A549 (cell line): ENCODE measurements around the gene SUDS3. TPM values are rescaled to one million over a fixed set of nuclear protein-coding genes. Genes with fewer than 3 reads are reported as not detected.
A peak's percentile ranks its signal among the peaks of the same experiment; 100 is the strongest.

Experiments
- ATAC-seq, 2 experiments: fragments of 200-7000 bp in 1 of 2; fragments of >200 bp in 1 of 2; cut with Nextera tagmentation in 1 of 2; cut with Tn5 transposase in 1 of 2; 3 replicates each; pipeline versions ENCODE4 v1.8.0 to v1.9.1; 2018 to 2020; ENCODE audit warnings: mild to moderate bottlenecking in 1 of 2, moderate library complexity in 1 of 2
- CTCF ChIA-PET: fragments of 300-600 bp; sonication (Branson Sonifier 250); formaldehyde crosslinking; extraction: SDS; loops from one replicate; lab custom pipeline; 2021; ENCODE audit warnings: antibody characterized with exemption, inconsistent platforms; lab: Yijun Ruan, JAX
- POLR2A ChIA-PET: fragments of 350-600 bp; formaldehyde crosslinking; extraction: SDS; loops from one replicate; lab custom pipeline; 2021; ENCODE audit warnings: antibody characterized with exemption, inconsistent platforms; lab: Yijun Ruan, JAX
- DNase-seq, 2 experiments: peaks; one replicate each; pipeline versions ENCODE4 v3.0.0 to v3.0.0-alpha.2; 2011 to 2016; ENCODE audit warnings: low read depth in 1 of 2, low spot score in 1 of 2
- FAIRE-seq: peaks from 2 replicates; lab custom pipeline; 2011; peaks lifted over from hg19 to GRCh38; lab: Jason Lieb, UNC
- H3K27ac ChIP-seq, 2 experiments: fragments of >200 bp; sonication (Bioruptor Twin); formaldehyde crosslinking; 3 replicates each; pipeline ENCODE4 v1.5.1; 2016 to 2017
- H3K4me1 ChIP-seq: fragments of >200 bp; sonication (Bioruptor Twin); formaldehyde crosslinking; 3 replicates; pipeline ENCODE4 v1.6.1; 2016
- H3K4me2 ChIP-seq: fragments of >200 bp; sonication (Bioruptor Twin); formaldehyde crosslinking; 3 replicates; pipeline ENCODE4 v1.6.1; 2016
- H3K4me3 ChIP-seq: fragments of >200 bp; sonication (Bioruptor Twin); formaldehyde crosslinking; 3 replicates; pipeline ENCODE4 v1.5.1; 2016
- H3K9me3 ChIP-seq: fragments of >200 bp; sonication (Bioruptor Twin); formaldehyde crosslinking; 3 replicates; pipeline ENCODE4 v1.6.1; 2016
- CBX2 ChIP-seq: fragments of 200-600 bp; sonication (generic); IDR thresholded peaks from 2 replicates; pipeline ENCODE4 v1.6.1; 2016; ENCODE audit warnings: low read depth, mild to moderate bottlenecking, borderline replicate concordance
- CHD2 ChIP-seq: fragments of 150-350 bp; IDR thresholded peaks from 2 replicates; pipeline ENCODE4 v1.6.1; 2014; ENCODE audit warnings: low read length; ENCODE audit not compliant: partially characterized antibody
- CHD4 ChIP-seq: fragments of 200-600 bp; sonication (generic); IDR thresholded peaks from 2 replicates; pipeline ENCODE4 v1.6.1; 2016; ENCODE audit warnings: antibody characterized with exemption, mild to moderate bottlenecking, borderline replicate concordance
- CTCF ChIP-seq: fragments of >200 bp; sonication (Bioruptor Twin); formaldehyde crosslinking; IDR thresholded peaks from 3 replicates; pipeline ENCODE4 v1.5.1; 2016
- EHF ChIP-seq: fragments of 250-450 bp; sonication (Bioruptor Pico); IDR thresholded peaks from 2 replicates; pipeline ENCODE4 v1.5.0; 2020; ENCODE audit warnings: mild to moderate bottlenecking
- ESRRA ChIP-seq: fragments of 150-350 bp; IDR thresholded peaks from 2 replicates; pipeline ENCODE4 v1.6.1; 2014; ENCODE audit warnings: mild to moderate bottlenecking, low read length, borderline replicate concordance
- FOSL2 ChIP-seq, 2 experiments: fragments of 450-650 bp in 1 of 2; fragments of >200 bp in 1 of 2; sonication (Bioruptor Twin) in 1 of 2; formaldehyde crosslinking; IDR thresholded peaks; 2 replicates each; pipeline versions ENCODE4 v1.5.0 to v1.6.1; 2016 to 2020; ENCODE audit warnings: mild to moderate bottlenecking in 1 of 2, moderate library complexity in 1 of 2
- FOXS1 ChIP-seq: fragments of 250-450 bp; sonication (Bioruptor Pico); IDR thresholded peaks from 2 replicates; pipeline ENCODE4 v1.5.0; 2020; ENCODE audit warnings: mild to moderate bottlenecking, moderate library complexity
- HOXB5 ChIP-seq: fragments of 250-450 bp; sonication (Bioruptor Pico); IDR thresholded peaks from 2 replicates; pipeline ENCODE4 v1.5.0; 2020; ENCODE audit warnings: mild to moderate bottlenecking, moderate library complexity
- MYC ChIP-seq: IDR thresholded peaks from 2 replicates; pipeline ENCODE4 v1.6.1; 2012; ENCODE audit warnings: mild to moderate bottlenecking, inconsistent platforms, low read length, improper control_type of control experiment, borderline replicate concordance
- NPAS2 ChIP-seq: fragments of 250-450 bp; sonication (Bioruptor Pico); IDR thresholded peaks from 2 replicates; pipeline ENCODE4 v1.8.0; 2022; ENCODE audit warnings: mild to moderate bottlenecking, moderate library complexity, borderline replicate concordance
- NR3C1 ChIP-seq: fragments of >200 bp; sonication (Bioruptor Twin); formaldehyde crosslinking; IDR thresholded peaks from 3 replicates; pipeline ENCODE4 v1.6.1; 2017
- PHF8 ChIP-seq: fragments of 200-600 bp; sonication (generic); IDR thresholded peaks from 2 replicates; pipeline ENCODE4 v1.6.1; 2016; ENCODE audit warnings: low read depth, mild to moderate bottlenecking, antibody characterized with exemption, moderate library complexity, borderline replicate concordance
- POLR2A ChIP-seq: IDR thresholded peaks from 2 replicates; pipeline ENCODE4 v1.6.1; 2012; ENCODE audit warnings: mild to moderate bottlenecking, low read length
- POLR2AphosphoS2 ChIP-seq: conservative IDR thresholded peaks from 2 replicates; pipeline ENCODE4 v1.6.1; 2012; ENCODE audit warnings: low read length, improper control_type of control experiment, inconsistent platforms
- RAD21 ChIP-seq, 2 experiments: fragments of >200 bp in 1 of 2; sonication (Bioruptor Twin) in 1 of 2; formaldehyde crosslinking in 1 of 2; IDR thresholded peaks in 1 of 2; conservative IDR thresholded peaks in 1 of 2; 2 replicates in 1 of 2; 3 replicates in 1 of 2; pipeline ENCODE4 v1.6.1; 2012 to 2018; ENCODE audit warnings: inconsistent platforms in 1 of 2
- RARB ChIP-seq: fragments of 250-450 bp; sonication (Bioruptor Pico); IDR thresholded peaks from 2 replicates; pipeline ENCODE4 v1.8.0; 2021; ENCODE audit warnings: mild to moderate bottlenecking, moderate library complexity
- RFX5 ChIP-seq: fragments of 450-650 bp; IDR thresholded peaks from 2 replicates; pipeline ENCODE4 v1.7.1; 2014; ENCODE audit warnings: antibody characterized with exemption, mild to moderate bottlenecking, moderate library complexity
- SMC3 ChIP-seq: fragments of >200 bp; sonication (Bioruptor Twin); formaldehyde crosslinking; IDR thresholded peaks from 3 replicates; pipeline ENCODE4 v1.6.1; 2018; ENCODE audit warnings: inconsistent platforms
- ZC3H11A ChIP-seq: fragments of 450-650 bp; IDR thresholded peaks from 2 replicates; pipeline ENCODE4 v1.6.1; 2014; ENCODE audit warnings: antibody characterized with exemption, mild to moderate bottlenecking
- WGBS: methylation state at CpG from one replicate; pipeline ENCODE4 v1.1.6; 2017; ENCODE audit errors: missing lambda C conversion rate; 5-methylcytosine and 5-hydroxymethylcytosine counted together
- polyA plus RNA-seq, 4 experiments: library from polyadenylated mRNA; depleted of rRNA in 3 of 4; stranded (reverse); fragments of >200 nt; fragmentation: RNase III in 1 of 4; extraction: RNeasy Plus Mini Kit Qiagen cat#74134 plus additional on column Dnase treatment in 1 of 4; gene quantifications; 2 replicates in 3 of 4; 3 replicates in 1 of 4; pipeline ENCODE4 v1.2.3, GENCODE V29; 2011 to 2017
- TF ChIP-seq, protein P1 (sequence below): fragments of 250-450 bp; sonication (Bioruptor Pico); IDR thresholded peaks from 2 replicates; pipeline ENCODE4 v1.5.0; 2021; ENCODE audit warnings: mild to moderate bottlenecking, moderate library complexity, borderline replicate concordance
- TF ChIP-seq, protein P2 (sequence below): fragments of >200 bp; sonication (Bioruptor Twin); formaldehyde crosslinking; IDR thresholded peaks from 3 replicates; pipeline ENCODE4 v1.6.1; 2016
- TF ChIP-seq, protein P3 (sequence below): fragments of 450-650 bp; IDR thresholded peaks from 2 replicates; pipeline ENCODE4 v1.6.1; 2014; ENCODE audit warnings: antibody characterized with exemption

The SUDS3 gene
- polyA plus RNA-seq, 2 of the 4 experiments (the other 2 are of a cell fraction): 20.3 to 36.5 TPM

DNA sequence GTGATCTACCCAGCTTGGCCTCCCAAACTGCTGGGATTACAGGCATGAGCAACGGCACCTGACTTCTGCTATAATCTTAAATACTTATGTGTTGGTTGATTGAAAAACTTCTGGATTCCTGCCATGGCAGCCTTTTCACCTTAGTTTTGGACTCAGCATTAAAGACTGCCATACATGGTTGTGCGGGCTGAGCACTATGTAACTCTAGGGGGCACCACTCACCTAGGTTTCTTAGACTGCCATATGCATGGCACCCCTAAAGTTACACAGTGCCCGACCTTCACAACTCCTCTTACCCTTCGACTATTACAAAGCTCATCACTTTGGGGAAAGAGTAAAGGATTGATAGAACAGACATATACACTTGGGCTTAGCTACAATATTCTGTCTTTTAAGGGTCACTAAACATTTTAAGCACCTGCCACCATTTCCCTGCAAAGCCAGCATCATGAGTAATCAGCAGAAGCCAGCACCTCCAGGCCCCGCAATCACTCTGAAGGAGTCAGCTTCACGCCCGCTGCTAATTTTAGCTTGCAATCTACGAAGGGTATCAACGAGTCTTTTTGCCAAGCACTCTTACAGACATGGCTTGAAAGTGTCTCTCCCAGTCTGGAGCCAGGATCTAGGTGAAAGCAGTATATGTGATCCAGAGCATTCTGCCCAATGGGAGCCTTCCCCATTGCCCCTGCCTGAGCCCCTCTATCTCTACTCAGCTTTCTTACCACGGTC lies 59.8 kb downstream of the SUDS3 start:
- DNase-seq (peak in 1 of 2 experiments; percentile 27), ATAC-seq (peak; percentile 50 to 76; a peak in 3 of 6 replicates), FAIRE-seq (no peak)
- TF ChIP-seq RAD21 (conservative IDR thresholded peaks at IDR 0.05 in 1 of 2, IDR thresholded peaks at IDR 0.05 in 1 of 2) (peak; percentile 32 to 59; a peak in 4 of 5 replicates), CBX2 (no peak), CTCF (peak; percentile 29; the same call in 2 of the 3 replicates)
- TF ChIP-seq, protein P1, sequence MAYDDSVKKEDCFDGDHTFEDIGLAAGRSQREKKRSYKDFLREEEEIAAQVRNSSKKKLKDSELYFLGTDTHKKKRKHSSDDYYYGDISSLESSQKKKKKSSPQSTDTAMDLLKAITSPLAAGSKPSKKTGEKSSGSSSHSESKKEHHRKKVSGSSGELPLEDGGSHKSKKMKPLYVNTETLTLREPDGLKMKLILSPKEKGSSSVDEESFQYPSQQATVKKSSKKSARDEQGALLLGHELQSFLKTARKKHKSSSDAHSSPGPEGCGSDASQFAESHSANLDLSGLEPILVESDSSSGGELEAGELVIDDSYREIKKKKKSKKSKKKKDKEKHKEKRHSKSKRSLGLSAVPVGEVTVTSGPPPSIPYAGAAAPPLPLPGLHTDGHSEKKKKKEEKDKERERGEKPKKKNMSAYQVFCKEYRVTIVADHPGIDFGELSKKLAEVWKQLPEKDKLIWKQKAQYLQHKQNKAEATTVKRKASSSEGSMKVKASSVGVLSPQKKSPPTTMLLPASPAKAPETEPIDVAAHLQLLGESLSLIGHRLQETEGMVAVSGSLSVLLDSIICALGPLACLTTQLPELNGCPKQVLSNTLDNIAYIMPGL (CRISPR knock-in tag): no peak
- TF ChIP-seq, protein P2, sequence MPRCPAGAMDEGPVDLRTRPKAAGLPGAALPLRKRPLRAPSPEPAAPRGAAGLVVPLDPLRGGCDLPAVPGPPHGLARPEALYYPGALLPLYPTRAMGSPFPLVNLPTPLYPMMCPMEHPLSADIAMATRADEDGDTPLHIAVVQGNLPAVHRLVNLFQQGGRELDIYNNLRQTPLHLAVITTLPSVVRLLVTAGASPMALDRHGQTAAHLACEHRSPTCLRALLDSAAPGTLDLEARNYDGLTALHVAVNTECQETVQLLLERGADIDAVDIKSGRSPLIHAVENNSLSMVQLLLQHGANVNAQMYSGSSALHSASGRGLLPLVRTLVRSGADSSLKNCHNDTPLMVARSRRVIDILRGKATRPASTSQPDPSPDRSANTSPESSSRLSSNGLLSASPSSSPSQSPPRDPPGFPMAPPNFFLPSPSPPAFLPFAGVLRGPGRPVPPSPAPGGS: no peak
- Histone ChIP-seq H3K4me1 (peaks cover 14% of the 10 kb centered on the region; the same call in 1 of the 3 replicates), H3K4me2 (no peak overlapping the region), H3K27ac (no peak overlapping the region), H3K9me3 (no peaks in the 10 kb centered on the region; the same call in 2 of the 3 replicates), H3K4me3 (no peak overlapping the region)
- POLR2A ChIA-PET: no interaction called here
- WGBS: 31% methylated on average over 10 of the region's 10 CpGs
- CTCF ChIA-PET: interaction anchor here (0.6 to 1.0 kb wide), 5 partner anchors 11 to 823 kb away, joined by 3 to 5 read pairs (median 3); no protein-coding TSS in a partner anchor

DNA sequence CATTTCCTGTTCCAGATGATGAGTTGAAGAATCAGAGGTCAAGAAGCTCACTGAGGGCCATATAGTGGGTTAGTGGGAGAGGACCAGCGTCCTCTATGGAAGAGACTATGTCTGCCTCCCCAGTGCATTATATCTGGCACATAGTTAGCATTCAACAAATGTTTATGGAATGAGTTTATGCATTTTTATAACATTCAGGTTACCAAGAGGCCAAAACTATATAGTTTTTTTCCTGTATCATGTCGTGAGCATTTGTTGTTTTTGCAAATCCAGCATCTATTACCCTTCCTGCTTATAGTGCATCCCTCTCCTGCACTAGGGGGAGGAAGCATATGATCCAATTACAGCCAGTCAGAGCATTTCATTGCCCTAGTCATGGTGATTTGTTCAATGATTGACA lies 60.6 kb downstream of the SUDS3 start:
- H3K9me3 ChIP-seq: no peaks in the 10 kb centered on the region; the same call in 2 of the 3 replicates
- FAIRE-seq: no peak
- no peak overlapping the region for H3K27ac ChIP-seq
- ChIA-PET POLR2A (no interaction called here), CTCF (interaction anchor here (1.0 kb wide), 1 partner anchor 186 kb away, joined by 3 read pairs; no protein-coding TSS in a partner anchor)
- H3K4me2 ChIP-seq: no peak overlapping the region
- no peak overlapping the region for H3K4me3 ChIP-seq
- no peak for DNase-seq
- WGBS: 2% methylated on average over 2 of the region's 2 CpGs
- ATAC-seq: no peak
- H3K4me1 ChIP-seq: peaks cover 14% of the 10 kb centered on the region; the same call in 1 of the 3 replicates
- TF ChIP-seq NPAS2 (CRISPR knock-in tag) (no peak), CHD2 (no peak), CTCF (no peak), PHF8 (no peak), HOXB5 (CRISPR knock-in tag) (no peak), RARB (CRISPR knock-in tag) (no peak), POLR2AphosphoS2 (no peak), RAD21 (conservative IDR thresholded peaks at IDR 0.05 in 1 of 2, IDR thresholded peaks at IDR 0.05 in 1 of 2) (no peak), EHF (CRISPR knock-in tag) (no peak), ZC3H11A (no peak), RFX5 (no peak), CHD4 (no peak), SMC3 (no peak), FOSL2 (IDR thresholded peaks at IDR 0.05) (no peak), FOSL2 (CRISPR knock-in tag; IDR thresholded peaks at IDR 0.05) (no peak), ESRRA (no peak), FOXS1 (CRISPR knock-in tag) (no peak), POLR2A (no peak), NR3C1 (no peak), MYC (no peak)
- TF ChIP-seq, protein P3, sequence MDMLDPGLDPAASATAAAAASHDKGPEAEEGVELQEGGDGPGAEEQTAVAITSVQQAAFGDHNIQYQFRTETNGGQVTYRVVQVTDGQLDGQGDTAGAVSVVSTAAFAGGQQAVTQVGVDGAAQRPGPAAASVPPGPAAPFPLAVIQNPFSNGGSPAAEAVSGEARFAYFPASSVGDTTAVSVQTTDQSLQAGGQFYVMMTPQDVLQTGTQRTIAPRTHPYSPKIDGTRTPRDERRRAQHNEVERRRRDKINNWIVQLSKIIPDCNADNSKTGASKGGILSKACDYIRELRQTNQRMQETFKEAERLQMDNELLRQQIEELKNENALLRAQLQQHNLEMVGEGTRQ: no peak
